Stimulated activated CD4-positive, alpha-beta T cell treated with anti-CD3 and anti-CD28 coated beads, Interleukin-15, amount 100 ng/mL, for 48 hours (primary cell): Measurements from ENCODE around the gene CCNI2.

Source experiments
- DNase-seq, 2 donors: peaks; one replicate each; pipeline ENCODE4 v3.0.0-alpha.2; 2020; ENCODE audit warnings: low read depth in 2 of 2

Gene CCNI2

DNA sequence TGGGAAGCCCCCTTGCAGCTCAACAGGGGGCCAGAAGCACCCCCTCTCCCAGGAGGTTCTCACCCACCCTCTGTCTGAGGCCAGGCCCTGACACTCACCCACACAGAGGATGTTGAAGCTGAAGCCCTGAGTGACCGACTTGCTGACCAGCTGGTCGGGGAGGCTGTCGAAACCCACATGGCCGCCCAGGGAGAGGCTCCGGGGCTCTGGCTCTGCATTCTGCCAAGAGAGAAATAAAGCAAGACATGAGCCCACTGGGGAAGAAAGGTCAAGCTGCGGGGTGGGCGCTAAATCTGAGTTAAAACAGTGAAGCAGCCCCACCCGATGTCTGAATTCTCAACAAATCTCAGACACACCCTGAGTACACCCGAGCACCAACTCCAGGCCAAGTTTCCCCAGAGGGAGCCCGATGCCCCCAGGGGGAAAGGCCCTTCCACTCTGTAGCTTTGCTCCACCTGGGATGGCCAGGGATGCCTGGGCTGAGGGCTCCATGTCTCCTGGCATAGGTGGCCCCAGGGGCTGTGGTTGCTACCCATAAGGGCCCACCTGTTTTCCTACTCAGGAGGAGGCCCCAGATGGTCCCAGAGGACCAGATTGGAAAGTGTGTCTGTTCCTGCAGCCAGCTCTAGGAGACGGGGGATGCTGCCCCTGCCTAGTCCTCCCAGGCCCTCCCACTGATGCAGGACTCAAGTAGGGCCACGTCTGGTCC, 18.2 kb downstream of the CCNI2 start:
- no peak for DNase-seq

DNA sequence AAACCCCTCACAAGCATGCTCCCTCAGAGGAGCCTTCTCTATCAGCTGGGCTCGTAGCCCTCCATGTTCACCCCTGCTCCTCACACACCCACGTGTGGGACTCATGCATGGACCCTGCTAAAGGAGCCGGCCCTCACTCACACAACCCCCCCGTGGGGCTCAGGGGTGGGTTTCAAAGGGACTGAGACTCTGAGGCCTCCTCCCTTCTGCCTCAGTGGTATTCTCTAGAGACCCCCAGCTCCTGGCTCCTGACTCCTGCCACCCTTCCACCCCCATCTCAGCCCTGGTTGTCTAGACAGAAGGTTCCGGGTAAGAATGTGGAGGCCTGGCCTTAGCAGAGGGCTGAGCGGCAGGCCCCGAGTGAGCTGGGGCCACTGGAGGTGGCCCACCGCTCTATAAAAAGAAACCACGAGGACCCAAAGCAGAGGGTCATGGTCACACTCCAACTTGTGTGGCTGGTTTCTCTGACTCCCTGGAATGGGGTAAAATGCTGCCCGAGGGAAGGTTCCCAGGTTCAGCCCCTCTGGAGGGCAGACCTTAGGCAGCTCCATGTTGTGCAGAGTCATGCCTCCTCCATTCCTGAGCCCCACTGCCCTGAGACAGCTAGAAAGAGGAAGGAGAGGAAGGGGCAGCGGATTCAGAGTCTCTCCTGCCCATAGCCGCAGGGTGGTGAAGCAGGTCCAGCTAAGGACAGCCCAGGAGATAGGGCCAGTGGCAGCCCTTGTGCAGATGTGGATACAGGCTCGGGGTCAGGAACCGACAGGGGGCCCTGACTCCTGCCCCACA, 19.0 kb downstream of the CCNI2 start:
- DNase-seq: no peak

DNA sequence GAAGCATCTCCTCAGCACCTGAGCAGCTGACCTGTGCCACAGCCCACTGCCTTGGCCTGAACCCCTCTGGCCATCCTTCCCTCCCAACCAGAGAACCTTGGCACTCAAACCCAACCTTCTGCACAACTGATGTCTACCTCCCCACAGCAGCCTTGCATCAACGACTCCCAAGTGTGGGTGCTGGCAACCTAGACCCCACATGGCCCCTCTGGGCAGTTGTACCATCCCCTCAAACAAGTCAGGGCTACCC, 19.5 kb downstream of the CCNI2 start:
- no peak for DNase-seq

DNA sequence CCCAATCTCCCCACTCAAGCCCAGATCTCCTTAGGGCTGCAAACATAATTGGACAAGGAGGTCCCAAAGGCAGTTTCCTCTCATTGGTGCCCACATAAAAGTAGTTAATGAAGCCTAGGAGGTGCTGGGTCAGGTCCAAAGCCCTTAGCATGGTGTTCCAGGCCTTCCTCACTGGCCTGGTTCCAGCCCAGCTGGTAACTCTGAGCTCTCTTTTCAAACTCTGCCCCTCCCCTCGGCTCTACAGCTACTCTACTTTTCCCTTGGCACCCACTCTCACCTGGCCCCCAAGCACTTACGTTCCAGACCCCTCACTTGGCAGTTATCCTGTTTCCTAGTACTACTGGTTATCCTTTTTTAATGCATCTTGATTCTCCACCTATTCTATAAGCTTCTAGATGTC, 19.9 kb downstream of the CCNI2 start:
- no peak for DNase-seq

DNA sequence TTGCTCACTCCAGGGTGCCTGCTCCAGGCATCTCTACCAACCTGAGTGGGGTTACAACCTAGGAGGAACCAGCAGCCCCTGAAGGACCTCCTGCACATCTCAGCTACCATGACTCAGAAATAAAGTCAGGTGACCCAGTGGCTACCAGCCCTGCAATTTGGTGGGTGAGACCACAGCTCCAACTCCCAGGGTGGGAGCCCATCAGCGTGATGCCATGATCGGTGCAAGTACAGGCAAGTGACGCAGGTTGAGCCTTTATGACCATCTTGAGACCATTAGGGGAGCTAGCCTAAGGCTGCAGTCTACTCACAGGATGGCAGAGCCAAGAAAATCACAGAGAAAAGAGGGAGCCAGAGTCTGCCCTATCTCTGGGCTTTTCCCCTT, 21.3 kb downstream of the CCNI2 start:
- DNase-seq: no peak

DNA sequence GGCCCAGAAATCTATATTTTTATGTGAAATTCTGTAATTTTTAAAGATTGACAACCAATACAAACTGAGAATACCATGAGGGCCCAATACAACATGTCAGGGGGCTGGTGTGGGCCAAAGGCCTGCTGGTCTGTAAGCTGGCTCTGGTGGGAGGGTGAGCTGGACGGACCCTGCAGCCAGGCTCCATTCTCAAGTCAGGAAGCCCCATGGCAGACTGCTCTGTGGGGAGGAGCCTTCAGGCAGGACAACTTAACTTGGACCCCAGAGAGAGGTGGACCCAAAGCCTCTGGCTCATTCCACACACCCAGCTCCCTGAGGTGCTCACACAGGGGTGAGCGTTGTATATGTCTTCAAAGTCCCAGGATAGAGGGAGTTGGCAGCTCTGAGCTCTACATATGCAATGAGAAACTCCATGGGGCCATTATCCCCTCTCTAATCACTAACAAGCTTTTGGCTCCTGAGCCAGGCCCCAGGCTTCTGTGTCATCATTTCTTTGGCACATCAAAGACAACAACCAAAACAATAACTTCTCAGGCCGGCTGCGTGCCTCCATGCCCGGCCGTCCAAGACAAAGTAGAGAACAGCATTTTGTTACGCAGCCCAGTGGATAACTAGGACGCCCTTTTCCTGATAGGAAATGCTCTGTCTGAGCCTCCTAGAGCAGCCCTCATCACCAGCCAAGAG, 23.4 kb downstream of the CCNI2 start:
- no peak for DNase-seq

DNA sequence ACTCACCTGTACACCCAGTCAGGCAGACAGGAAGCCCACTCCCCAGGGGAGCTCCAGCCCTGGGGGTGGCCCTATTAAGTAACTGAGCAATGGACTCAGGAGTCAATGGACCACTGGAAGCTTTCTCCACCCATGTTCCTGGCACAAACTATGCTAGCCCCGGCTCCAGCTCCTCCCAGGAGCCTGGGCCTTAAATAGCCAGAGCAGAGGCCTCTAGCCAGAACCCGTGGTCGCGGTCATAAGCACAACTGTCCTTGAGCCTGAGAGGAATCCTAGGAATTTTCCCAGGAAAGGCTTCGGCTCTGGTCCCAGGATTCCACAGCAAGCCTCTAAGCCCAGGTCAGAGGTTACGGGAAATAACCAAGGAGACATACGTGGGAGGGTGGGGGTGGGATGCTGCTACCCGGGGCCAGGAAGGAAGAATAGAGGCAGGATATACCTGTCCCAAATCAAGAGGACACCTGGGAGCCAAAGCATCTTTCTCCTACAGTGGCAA, 24.3 kb downstream of the CCNI2 start:
- no peak for DNase-seq

DNA sequence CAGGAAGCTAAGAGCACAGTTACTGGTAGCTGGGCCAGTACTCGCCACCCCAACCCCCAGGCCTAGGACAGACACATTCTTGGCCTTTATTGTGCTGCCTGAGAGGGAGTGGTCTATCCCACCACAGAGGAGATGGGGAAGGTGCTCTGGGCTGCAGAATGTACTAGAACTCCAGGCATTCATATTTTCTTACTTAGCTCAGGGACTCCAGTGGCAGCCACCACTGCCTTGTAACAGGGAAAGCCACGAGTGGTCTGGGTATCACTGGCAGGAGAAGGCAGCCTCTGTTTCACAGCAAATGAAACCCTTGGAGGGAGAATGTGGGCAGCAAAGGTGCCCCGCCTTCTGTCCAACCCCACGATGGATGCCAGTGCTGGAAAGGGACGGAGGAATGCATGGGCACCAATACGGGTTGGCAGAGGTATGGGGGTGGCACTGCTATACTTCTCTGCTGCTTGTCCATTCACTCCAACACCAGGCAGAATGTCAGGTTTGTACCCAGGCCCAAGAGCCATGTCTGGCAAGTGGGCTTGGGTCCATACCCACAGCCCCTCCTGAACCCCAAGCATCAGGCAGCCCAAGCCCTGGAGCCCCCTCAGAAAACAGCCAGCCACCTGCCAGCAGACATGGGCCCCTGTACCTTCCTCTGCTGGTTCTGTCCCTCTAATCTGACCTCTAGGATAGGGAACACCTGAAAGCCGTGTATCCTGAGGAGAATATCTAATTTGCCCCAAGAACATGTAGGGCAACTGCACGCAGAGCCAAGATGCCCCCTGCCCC, 25.3 kb downstream of the CCNI2 start:
- DNase-seq: no peak

DNA sequence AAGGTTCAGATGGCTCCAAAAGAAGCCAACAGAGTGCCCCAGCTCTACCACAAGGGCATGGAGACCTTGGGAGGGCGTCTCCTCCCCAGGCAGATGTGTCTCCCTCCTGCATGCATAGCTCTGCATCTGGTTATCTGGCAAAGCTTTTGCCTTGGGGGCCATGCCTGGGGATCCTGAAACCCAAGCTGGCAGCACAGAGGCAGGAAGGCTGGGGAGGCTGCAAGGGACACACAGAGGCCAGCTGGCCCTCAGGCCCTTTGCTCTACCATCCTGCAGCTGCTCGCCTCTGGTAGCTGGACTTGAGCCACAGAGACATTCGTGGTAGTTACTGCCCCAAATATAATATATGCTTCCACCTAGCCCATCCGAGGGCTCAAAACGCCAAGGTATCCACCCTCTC, 25.9 kb downstream of the CCNI2 start:
- no peak for DNase-seq

DNA sequence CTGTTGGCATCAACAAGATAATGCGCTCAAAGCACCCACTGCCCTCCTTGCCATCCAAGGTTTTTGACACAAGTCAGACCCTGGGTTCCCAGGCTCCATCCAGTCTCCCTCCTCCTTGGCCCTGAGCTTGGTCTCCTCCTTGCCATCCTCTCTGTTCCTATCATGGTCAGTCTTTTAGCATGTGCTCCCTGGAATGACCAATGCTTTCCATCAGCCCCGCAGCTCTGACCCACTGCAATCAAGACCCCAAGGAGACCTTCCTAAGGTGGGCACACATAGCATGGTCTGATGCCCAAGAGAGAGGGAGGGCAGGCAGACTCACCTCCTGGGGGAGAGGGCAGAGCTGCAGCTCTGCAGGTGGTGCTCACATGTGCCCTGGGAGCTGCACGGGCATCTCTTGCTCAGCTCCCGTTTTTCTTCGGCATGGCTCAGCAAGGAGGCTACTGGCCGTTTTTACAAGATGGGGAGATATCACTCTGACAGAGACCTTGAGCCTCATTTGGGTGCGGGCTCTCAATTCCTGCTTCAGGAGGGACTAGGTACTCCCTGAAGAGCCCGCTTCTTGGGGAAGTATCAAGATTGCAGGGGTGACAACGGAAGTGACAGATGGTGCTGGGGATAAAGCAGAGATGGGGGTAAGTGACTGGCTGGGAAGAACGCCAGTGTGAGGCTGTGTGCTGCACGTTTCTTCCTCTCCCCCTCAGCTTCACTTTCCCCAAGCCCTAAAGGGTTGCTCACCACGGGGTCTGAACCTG, 26.6 kb downstream of the CCNI2 start:
- no peak for DNase-seq

DNA sequence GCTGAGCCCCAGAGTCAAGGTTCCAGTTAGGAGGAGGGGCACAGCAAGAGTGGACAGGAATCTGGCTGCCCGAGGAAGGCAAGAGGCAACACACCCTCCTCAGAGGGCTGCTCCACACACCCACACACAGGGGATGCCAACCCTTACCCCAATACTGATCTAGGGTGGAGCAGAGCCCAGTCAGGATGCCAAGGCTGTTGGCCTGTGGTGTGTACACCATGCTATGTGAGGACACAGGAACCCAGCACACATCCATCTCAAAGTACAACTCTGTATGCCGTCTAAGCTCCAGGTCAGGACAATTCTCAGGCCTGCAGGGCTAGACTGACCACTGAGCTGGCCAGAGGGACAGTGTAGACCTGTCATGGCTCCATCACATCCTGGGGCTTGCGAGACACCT, 27.2 kb downstream of the CCNI2 start:
- DNase-seq: no peak

DNA sequence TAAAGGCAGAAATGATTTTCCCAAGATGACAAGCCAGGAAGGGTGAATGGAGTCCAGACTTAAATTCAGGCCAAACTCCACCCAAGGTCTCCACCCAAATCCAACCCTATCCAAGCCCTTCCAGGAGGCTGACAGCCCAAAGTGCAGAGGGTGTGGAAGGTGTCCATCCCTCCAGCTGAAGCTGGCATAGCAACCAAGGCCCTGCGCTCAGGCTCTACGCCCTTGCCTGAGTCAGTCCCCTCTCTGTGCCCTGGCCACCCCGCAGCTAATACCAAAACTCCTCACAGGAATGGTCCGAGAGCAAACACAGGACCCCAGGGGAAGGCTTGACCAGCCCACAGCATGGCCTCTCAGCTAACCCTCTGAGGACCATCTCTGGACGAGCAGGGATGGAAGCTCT, 27.7 kb downstream of the CCNI2 start:
- DNase-seq: no peak

DNA sequence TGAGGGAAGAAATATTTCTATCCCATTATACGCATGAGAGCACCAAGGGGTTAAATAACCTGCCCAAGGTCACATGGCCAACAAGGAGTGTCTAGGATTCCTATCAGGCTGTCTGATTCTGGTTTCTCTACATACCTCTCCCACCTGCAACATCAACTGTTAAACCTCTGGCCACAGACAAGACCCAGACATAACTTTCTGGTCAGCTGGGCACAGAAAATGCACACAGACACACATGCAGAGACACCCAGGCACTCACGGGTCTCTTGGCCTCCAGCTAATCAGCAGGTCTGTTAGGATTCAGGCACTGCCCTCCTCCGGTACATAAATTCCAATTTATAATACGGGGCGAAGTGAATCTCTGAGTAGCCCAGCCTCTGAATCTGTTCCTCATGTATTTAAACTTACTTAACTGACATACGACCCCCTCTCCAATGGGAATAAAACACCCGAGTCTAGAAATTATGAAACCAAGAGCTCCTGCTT, 28.3 kb downstream of the CCNI2 start:
- no peak for DNase-seq

DNA sequence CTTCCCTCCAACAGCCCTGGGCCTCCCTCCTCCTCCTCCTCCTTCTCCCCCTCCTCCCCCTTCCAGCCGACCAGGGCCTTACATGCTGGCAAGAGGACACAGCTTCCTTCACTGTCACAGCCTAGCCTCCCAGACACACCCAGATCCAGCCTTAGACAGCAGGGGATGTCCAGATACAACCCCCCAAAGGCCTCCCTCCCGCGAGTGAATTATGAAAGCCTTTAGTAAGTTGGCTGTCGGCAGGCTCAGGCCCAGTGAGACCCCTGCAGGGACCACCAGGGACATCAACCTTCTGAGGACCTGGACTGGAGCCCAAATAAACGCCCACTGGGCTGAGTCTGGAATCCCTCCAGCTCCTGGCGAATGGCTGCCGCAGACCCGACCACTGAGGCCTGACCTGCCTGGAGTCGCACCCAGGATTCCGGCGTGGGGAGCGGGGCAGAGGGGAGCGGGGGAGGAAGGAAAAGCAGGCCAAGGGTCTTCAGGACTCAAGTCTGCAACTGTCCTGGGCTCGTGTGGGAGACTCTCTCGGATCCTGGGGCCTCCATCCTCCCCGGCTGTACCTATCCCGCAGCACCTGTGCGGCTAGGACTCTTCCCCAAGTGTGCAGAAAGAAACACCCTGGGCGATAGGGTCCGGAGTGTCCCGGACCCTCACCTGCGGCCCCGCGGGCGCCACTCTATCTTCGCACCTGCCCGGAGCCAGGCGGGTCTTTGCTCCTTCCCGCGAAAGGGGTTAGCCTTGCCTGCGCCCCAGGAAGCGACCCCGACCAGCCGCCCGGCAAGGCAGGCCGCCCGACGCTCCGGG, 29.1 kb downstream of the CCNI2 start:
- no peak for DNase-seq

DNA sequence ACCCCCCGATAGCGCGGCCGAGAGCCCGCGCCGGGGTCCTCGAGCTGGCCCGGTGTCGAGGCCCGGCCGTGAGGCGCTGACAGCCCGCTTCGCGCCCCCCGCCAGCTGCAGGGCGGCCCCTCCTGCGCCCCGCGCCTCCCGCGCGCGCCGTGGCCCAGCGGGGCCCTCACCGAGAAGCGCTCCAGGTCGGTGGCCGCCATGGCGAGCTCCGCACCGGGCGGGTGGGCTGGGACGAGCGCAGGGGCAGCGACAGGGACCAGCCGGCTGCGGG, 29.6 kb downstream of the CCNI2 start:
- no peak for DNase-seq

DNA sequence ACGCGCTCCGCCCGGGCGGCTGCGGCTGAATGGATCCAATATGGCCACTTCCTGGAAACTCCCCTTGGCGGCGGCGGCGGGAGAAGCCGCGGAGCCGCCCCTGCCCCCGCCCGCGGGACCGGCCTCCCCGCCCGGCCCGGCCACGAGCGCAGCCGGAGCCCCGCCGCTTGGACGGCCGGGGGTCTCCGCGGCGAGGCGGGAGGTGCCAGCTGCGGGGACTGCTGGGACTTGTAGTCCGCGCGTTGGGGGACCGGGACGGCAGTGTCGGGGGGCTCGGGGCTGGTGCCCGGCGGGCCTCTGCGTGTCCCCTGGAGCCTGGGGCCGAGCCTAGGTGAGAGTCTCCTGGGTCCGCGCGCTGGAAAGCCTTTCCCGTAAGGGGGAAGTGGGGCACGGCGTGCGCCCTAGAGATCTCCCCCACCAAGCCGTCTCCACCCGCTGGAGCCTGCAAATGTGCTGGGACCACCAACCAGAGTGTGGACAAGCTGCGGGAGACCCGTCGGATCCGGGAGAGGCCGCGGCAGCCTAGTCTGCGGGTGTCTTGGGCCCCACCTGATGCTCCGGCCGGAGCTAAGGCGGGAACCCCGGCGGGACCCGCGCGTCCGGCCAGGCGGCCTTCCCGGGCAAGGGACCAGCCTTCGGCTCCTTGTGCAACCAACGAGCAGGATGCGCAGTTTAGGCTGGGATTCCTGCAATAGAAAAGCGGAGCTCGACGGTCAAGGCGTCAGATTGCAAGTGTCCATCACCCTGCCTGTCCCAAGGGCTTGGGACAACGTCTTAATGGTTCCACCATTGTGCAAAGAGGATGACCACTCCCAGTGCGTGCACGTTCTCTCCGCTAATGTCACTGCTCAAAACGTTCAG, 30.2 kb downstream of the CCNI2 start, which contains the start of gene SEPTIN8:
Gene SEPTIN8 (minus strand): TSS at position 31 of the 861 bp plus-strand sequence. CDS start 102 bp downstream, outside the sequence.
- DNase-seq: peak in 1 of 2 donors; percentile 28

DNA sequence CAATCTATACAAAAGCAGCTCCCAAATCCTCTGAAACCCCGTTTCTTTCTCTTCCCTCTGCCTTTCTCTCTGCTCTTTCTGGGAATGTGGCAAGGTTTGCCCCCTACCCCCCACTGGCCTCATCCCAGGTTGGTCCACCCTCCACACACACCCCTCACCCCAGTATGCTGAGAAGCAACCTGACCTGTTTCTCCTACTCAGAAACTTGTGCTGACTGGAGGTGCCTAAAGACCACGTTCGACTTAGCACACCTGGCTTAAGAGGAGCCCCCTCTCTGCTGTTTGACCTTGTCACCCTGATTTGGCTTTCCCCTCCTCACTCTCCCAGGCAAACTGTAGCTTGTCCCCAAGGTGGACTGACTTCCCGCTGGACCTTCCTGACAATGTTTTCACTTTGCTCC, 30.9 kb downstream of the CCNI2 start:
- no peak for DNase-seq

DNA sequence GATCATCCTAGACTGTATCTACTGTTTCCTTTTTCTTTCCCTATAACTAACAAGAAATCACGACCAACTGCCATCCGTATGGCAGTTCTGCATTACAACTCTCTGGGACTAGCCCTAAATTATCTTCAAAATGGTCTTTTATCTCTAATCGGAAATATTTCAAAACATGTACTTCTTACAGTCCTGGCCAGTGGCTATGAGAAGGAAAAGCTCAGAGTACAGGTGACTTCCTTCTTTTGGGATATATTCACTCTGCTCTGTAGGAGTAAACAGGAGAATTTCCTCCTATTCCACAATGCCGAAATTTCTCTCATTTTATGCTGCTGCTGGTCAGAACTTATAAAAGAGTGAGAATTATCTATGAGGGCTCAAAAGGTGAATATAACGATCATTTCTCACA, 31.6 kb downstream of the CCNI2 start:
- no peak for DNase-seq

DNA sequence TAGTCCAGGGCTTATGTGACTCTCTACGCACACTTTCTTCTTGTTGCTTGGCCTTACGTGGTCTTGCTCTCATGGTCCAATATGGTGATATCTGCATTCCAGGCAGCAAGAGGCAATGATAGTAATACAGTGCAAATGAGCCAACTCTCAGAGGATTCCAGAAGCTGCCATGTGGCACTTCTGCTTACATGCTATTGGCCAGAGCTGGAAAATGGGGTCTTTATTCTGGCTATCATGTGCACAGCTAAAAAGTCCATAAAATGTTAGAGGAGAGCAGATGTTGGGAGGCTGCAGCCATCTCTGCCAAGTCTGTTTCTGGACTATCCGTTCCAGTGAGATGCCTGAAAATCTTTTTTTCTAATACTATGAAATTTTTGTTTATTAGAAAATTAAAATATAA, 32.7 kb downstream of the CCNI2 start:
- no peak for DNase-seq

DNA sequence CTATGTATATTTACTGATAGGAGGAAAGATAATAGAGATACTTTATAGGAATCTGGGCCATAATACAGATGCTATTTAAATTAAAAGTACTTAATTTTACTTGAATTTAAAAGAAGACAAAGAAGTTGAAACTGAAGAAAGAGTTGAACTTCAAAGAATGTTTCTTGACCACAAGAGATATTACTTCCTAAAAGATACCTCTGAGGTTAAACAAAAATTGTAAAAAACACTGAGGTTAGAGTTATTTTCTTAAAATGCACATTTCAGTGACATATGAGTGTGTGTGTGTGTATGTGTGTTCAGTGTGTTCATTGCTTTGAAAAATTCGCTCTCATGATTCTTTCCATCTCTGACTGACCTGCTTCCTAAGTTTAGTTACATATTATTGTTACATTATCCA, 33.4 kb downstream of the CCNI2 start:
- no peak for DNase-seq
